ENCODE results near the gene NGRN. TPM values are rescaled to one million over a fixed set of nuclear protein-coding genes. Genes with fewer than 3 reads are reported as not detected.
A peak's percentile ranks its signal among the peaks of the same experiment; 100 is the strongest.

Gene NGRN
- total and polyA plus RNA-seq, 2 of the 8 experiments (the other 6 are each of a cell fraction or from before 2014, with no cell fraction given) = 60.1 to 101 TPM

DNA sequence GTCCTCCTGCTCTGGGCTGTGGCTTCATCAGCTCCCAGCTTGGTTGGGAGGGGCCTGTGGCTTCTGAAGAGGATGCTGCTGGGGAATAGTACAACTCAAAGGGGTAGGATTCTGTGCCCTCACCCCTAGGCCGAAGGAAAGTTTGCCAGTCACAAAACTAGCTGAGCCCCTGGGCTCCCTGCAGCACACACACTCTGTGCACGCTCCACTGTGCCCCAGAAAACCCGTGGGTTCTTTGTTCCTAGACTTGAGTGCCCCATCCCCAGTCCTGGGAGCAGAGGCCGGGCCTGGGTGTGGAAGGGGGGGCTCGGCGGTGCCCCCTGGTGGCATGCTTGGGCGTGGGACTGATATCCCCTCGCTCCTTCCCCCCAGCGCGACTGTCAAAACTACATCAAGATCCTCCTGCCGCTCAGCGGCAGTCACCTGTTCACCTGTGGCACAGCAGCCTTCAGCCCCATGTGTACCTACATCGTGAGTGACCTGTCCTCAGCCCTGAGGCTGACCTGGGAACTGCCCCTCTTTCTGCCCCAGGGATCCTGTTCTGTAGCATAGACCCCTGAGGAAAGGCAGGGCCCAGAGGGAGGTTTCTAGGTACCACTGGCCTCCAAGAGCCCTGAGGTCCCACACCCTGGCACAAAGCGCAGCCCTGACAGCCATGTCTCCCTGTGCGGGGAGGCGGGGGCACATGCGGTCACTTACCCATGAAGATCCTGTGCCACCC lies 45.9 kb upstream of the NGRN start:
- H2AFZ ChIP-seq (ENCODE audit: low read length) = no peak overlapping the region
- WGBS, 2 experiments (ENCODE audit: extremely low coverage in 1 of 2, insufficient coverage in 1 of 2, insufficient read length in 1 of 2, insufficient replicate concordance in 2 of 2, low coverage in 1 of 2, low lambda C conversion rate in 2 of 2, missing lambda C conversion rate in 1 of 2) = 66% methylated on average over 17 of the region's 17 CpGs; no CpG with 5 or more reads in 1 of the 2 experiments
- FAIRE-seq = no peak
- H2BK5ac ChIP-seq (ENCODE audit: low read depth, low read length) = no peak overlapping the region
- ChIA-PET POLR2A (ENCODE audit: partially characterized antibody) (interaction anchor here (2.8 kb wide), 1 partner anchor 11 kb away, joined by 10 read pairs; no protein-coding TSS in a partner anchor), CTCF (ENCODE audit: partially characterized antibody) (interaction anchor here (0.6 to 12.3 kb wide), 17 partner anchors 10 to 140 kb away, joined by 3 to 182 read pairs (median 4); partner anchors contain the start of genes CIB1, GDPGP1 and SEMA4B)
- H2BK12ac ChIP-seq (ENCODE audit: low read depth, low read length) = no peak overlapping the region
- no peak overlapping the region for H4K91ac ChIP-seq (replicated peaks; ENCODE audit: insufficient read length, low read length)
- no peak overlapping the region for H3K56ac ChIP-seq (replicated peaks; ENCODE audit: insufficient read length, low read depth, low read length)
- H2BK120ac ChIP-seq (replicated peaks; ENCODE audit: low read depth, low read length) = no peak overlapping the region
- peaks cover 0 to 7% of the 10 kb centered on the region in 2 experiments; a peak in 1 of 4 replicates for H3K79me2 ChIP-seq (ENCODE audit: control insufficient read depth in 1 of 2, insufficient read depth in 2 of 2, low read length in 2 of 2)
- no peaks in the 10 kb centered on the region for H3K9me3 ChIP-seq (ENCODE audit: insufficient read depth in 2 of 2, low read depth in 1 of 2, low read length in 1 of 2)
- no peak overlapping the region for H3K9ac ChIP-seq (replicated peaks in 1 of 4; ENCODE audit: extremely low read depth in 1 of 4, low read depth in 3 of 4, low read length in 3 of 4)
- no peaks in the 10 kb centered on the region for H3K23me2 ChIP-seq (ENCODE audit: low read depth, low read length)
- no peak overlapping the region for H3K4me2 ChIP-seq (ENCODE audit: insufficient read depth in 1 of 2, low read depth in 2 of 2, low read length in 2 of 2)
- 0 out of 2 replicates have a peak overlapping the region, but pooled peaks have one; percentile 21 for H2BK20ac ChIP-seq (ENCODE audit: low read length)
- no peak overlapping the region for H2AK5ac ChIP-seq (ENCODE audit: low read depth, low read length)
- H3K4ac ChIP-seq (replicated peaks; ENCODE audit: insufficient read length, low read depth, low read length) = peak overlapping the region; percentile 33
- no peak overlapping the region for H4K8ac ChIP-seq (ENCODE audit: extremely low read depth, insufficient read depth, low read length)
- no peak overlapping the region for H3K14ac ChIP-seq (ENCODE audit: insufficient read length)
- no peak overlapping the region for H4K5ac ChIP-seq (ENCODE audit: insufficient read length, low read depth, low read length)
- H3K18ac ChIP-seq (ENCODE audit: extremely low read depth, low read length) = peak overlapping the region; percentile 13; the same call in 1 of the 2 replicates
- H3K23ac ChIP-seq (ENCODE audit: insufficient read length) = no peak overlapping the region
- DNase-seq (ENCODE audit: low read depth in 1 of 2, low spot score in 2 of 2) = peak in 1 of 2 experiments; percentile 88
- H3K4me1 ChIP-seq (replicated peaks in 1 of 4; ENCODE audit: control insufficient read depth in 3 of 4, insufficient read depth in 4 of 4, low read length in 3 of 4) = peaks cover 0 to 2% (median under 1%) of the 10 kb centered on the region in 4 experiments; a peak in 2 of 7 replicates
- no peak overlapping the region for H3K4me3 ChIP-seq (ENCODE audit: extremely low read depth in 1 of 4, insufficient read depth in 2 of 4, low read depth in 3 of 4, low read length in 4 of 4)
- no peak overlapping the region for H2BK15ac ChIP-seq (ENCODE audit: low read length)
- no peak overlapping the region for H3K27ac ChIP-seq (ENCODE audit: low read depth, low read length)
- peaks cover 8 to 20% (median 14%) of the 10 kb centered on the region in 4 experiments; a peak in 6 of 8 replicates for H3K36me3 ChIP-seq (ENCODE audit: control insufficient read depth in 2 of 4, insufficient read depth in 4 of 4, low read length in 3 of 4)
- peaks cover 3 to 5% of the 10 kb centered on the region in 2 experiments for H4K20me1 ChIP-seq (replicated peaks in 1 of 2; ENCODE audit: control insufficient read depth in 1 of 2, insufficient read depth in 2 of 2, low read length in 2 of 2)
- H3K27me3 ChIP-seq (replicated peaks in 1 of 4; ENCODE audit: control insufficient read depth in 3 of 4, extremely low read depth in 1 of 4, insufficient read depth in 3 of 4, low read length in 3 of 4) = no peaks in the 10 kb centered on the region
- no peaks in the 10 kb centered on the region; the same call in 1 of the 2 replicates for H3K79me1 ChIP-seq (ENCODE audit: low read depth, low read length)
- TF ChIP-seq BACH1 (IDR thresholded peaks at IDR 0.05; ENCODE audit: low read length) = no peak
- TF ChIP-seq RAD21 (IDR thresholded peaks at IDR 0.05 in 1 of 2, conservative IDR thresholded peaks at IDR 0.05 in 1 of 2; ENCODE audit: low read depth in 2 of 2, low read length in 2 of 2) = peak; percentile 59 to 69
- TF ChIP-seq TCF12 (IDR thresholded peaks at IDR 0.05; ENCODE audit: low read depth, low read length) = no peak
- 0 out of 3 replicates have a peak, but pooled peaks of 1 of the 2 experiments have one; percentile 37 for TF ChIP-seq POLR2A (IDR thresholded peaks at IDR 0.05; ENCODE audit: control extremely low read depth in 1 of 2, low read depth in 2 of 2, low read length in 2 of 2)
- TF ChIP-seq EGR1 (IDR thresholded peaks at IDR 0.05; ENCODE audit: borderline replicate concordance, low read depth, low read length) = no peak
- no peak for TF ChIP-seq POLR2AphosphoS5 (IDR thresholded peaks at IDR 0.05; ENCODE audit: low read depth, low read length)
- TF ChIP-seq SIN3A (conservative IDR thresholded peaks at IDR 0.05 in 1 of 2, IDR thresholded peaks at IDR 0.05 in 1 of 2; ENCODE audit: low read depth in 1 of 2, low read length in 2 of 2) = 0 out of 4 replicates have a peak, but pooled peaks of 1 of the 2 experiments have one; percentile 37
- TF ChIP-seq, protein P1, sequence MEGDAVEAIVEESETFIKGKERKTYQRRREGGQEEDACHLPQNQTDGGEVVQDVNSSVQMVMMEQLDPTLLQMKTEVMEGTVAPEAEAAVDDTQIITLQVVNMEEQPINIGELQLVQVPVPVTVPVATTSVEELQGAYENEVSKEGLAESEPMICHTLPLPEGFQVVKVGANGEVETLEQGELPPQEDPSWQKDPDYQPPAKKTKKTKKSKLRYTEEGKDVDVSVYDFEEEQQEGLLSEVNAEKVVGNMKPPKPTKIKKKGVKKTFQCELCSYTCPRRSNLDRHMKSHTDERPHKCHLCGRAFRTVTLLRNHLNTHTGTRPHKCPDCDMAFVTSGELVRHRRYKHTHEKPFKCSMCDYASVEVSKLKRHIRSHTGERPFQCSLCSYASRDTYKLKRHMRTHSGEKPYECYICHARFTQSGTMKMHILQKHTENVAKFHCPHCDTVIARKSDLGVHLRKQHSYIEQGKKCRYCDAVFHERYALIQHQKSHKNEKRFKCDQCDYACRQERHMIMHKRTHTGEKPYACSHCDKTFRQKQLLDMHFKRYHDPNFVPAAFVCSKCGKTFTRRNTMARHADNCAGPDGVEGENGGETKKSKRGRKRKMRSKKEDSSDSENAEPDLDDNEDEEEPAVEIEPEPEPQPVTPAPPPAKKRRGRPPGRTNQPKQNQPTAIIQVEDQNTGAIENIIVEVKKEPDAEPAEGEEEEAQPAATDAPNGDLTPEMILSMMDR (IDR thresholded peaks at IDR 0.05; ENCODE audit: control extremely low read depth in 1 of 3, insufficient read depth in 1 of 3, low read depth in 1 of 3, low read length in 3 of 3) = peak; percentile 68 to 69 (median 69)
- no peak for TF ChIP-seq FOSL1 (IDR thresholded peaks at IDR 0.05; ENCODE audit: insufficient read depth, low read depth, low read length)
